NCI-H1105 (cell line): ENCODE results near the gene RALGAPB.
"Not testable (repeated sequence)": the region's sequence is repeated elsewhere in the genome, so short reads cannot be mapped to it uniquely, and the experiment has no call there.

Source experiments
- DNase-seq: peaks from one replicate; lab custom pipeline; 2025; lab: John Stamatoyannopoulos, UW

RALGAPB gene

GRCh38 chr20:38497246-38497935 lies 24.7 kb downstream of the RALGAPB start:
- no peak for DNase-seq

GRCh38 chr20:38498909-38499308 lies 26.3 kb downstream of the RALGAPB start:
- DNase-seq: no peak

GRCh38 chr20:38499366-38499765 lies 26.7 kb downstream of the RALGAPB start:
- DNase-seq: no peak

GRCh38 chr20:38501858-38502436 lies 29.3 kb downstream of the RALGAPB start:
- DNase-seq: no peak

- no peak for DNase-seq
Measured at GRCh38 chr20:38504368-38505090, 31.9 kb downstream of the RALGAPB start.

GRCh38 chr20:38505091-38505455 lies 32.4 kb downstream of the RALGAPB start:
- DNase-seq: no peak

- DNase-seq: not testable (repeated sequence)
Measured at GRCh38 chr20:38511726-38512125, 39.1 kb downstream of the RALGAPB start.

GRCh38 chr20:38514185-38514584 lies 41.5 kb downstream of the RALGAPB start:
- no peak for DNase-seq

- DNase-seq: no peak
Measured at GRCh38 chr20:38514947-38515346, 42.3 kb downstream of the RALGAPB start.

- DNase-seq: no peak
Measured at GRCh38 chr20:38515631-38516030, 43.0 kb downstream of the RALGAPB start.

GRCh38 chr20:38519426-38519825 lies 46.8 kb downstream of the RALGAPB start:
- DNase-seq: no peak

GRCh38 chr20:38520261-38520660 lies 47.6 kb downstream of the RALGAPB start:
- no peak for DNase-seq

GRCh38 chr20:38523697-38524096 lies 51.1 kb downstream of the RALGAPB start:
- no peak for DNase-seq

- no peak for DNase-seq
Measured at GRCh38 chr20:38528167-38528566, 55.5 kb downstream of the RALGAPB start.

GRCh38 chr20:38531021-38531420 lies 58.4 kb downstream of the RALGAPB start:
- DNase-seq: no peak

- DNase-seq: no peak
Measured at GRCh38 chr20:38534756-38535155, 62.1 kb downstream of the RALGAPB start.

GRCh38 chr20:38536310-38536709 lies 63.7 kb downstream of the RALGAPB start:
- DNase-seq: no peak

GRCh38 chr20:38537176-38537575 lies 64.5 kb downstream of the RALGAPB start:
- no peak for DNase-seq

GRCh38 chr20:38538789-38539188 lies 66.1 kb downstream of the RALGAPB start:
- DNase-seq: no peak

GRCh38 chr20:38543014-38543906 lies 70.6 kb downstream of the RALGAPB start:
- no peak for DNase-seq

- no peak for DNase-seq
Measured at GRCh38 chr20:38545771-38546170, 73.1 kb downstream of the RALGAPB start.
